SK-N-SH (cell line): Measurements from ENCODE around the gene PKP4. TPM values are rescaled to one million over a fixed set of nuclear protein-coding genes. Genes with fewer than 3 reads are reported as not detected.

Experiments used
- CTCF ChIA-PET: fragments of 300-600, 350-600 bp; formaldehyde crosslinking; extraction: SDS; loops from one replicate; lab custom pipeline; 2021; lab: Yijun Ruan, JAX
- POLR2A ChIA-PET: fragments of 350-600 bp; sonication (Branson Sonifier 250); formaldehyde crosslinking; extraction: SDS; loops from one replicate; lab custom pipeline; 2020; ENCODE audit warnings: antibody characterized with exemption, inconsistent platforms; lab: Yijun Ruan, JAX
- DNase-seq: peaks from one replicate; pipeline ENCODE4 v3.0.0; 2012
- H2AFZ ChIP-seq: fragments of 200-600 bp; sonication (generic); 2 replicates; pipeline ENCODE4 v1.8.1; 2016; ENCODE audit warnings: antibody characterized with exemption, mild to moderate bottlenecking, low read depth
- H3F3A ChIP-seq: fragments of 200-600 bp; sonication (generic); replicated peaks from 2 replicates; pipeline ENCODE3; 2016; ENCODE audit warnings: antibody characterized with exemption, mild to moderate bottlenecking; ENCODE audit not compliant: insufficient read depth
- H3K27ac ChIP-seq, 2 experiments: fragments of 200-500 bp in 1 of 2; fragments of 200-600 bp in 1 of 2; sonication (Bioruptor generic) in 1 of 2; sonication (generic), shearing (Covaris generic) in 1 of 2; 2 replicates each; pipeline versions ENCODE4 v1.5.1 to v1.6.1; 2014 to 2016; ENCODE audit warnings: low read depth in 2 of 2, inconsistent platforms in 1 of 2, low read length in 1 of 2, mild to moderate bottlenecking in 1 of 2, mixed read lengths in 1 of 2
- H3K27me3 ChIP-seq: fragments of 200-600 bp; sonication (generic), shearing (Covaris generic); 2 replicates; pipeline ENCODE4 v1.6.1; 2016; ENCODE audit warnings: mixed run types; ENCODE audit not compliant: insufficient read depth
- H3K36me3 ChIP-seq, 2 experiments: fragments of 200-500 bp in 1 of 2; fragments of 200-600 bp in 1 of 2; sonication (Bioruptor generic) in 1 of 2; sonication (generic) in 1 of 2; replicated peaks in 1 of 2; 2 replicates each; pipeline versions ENCODE3 to v1.5.1; 2014 to 2016; ENCODE audit warnings: low read length in 1 of 2, mild to moderate bottlenecking in 1 of 2; ENCODE audit not compliant: insufficient read depth in 2 of 2, control insufficient read depth in 1 of 2
- H3K4me1 ChIP-seq, 2 experiments: fragments of 200-500 bp in 1 of 2; fragments of 200-600 bp in 1 of 2; sonication (Bioruptor generic) in 1 of 2; sonication (generic), shearing (Covaris generic) in 1 of 2; 2 replicates each; pipeline versions ENCODE4 v1.5.1 to v1.6.1; 2014 to 2016; ENCODE audit warnings: low read depth in 1 of 2, low read length in 1 of 2, mixed run types in 1 of 2; ENCODE audit not compliant: insufficient read depth in 2 of 2, control insufficient read depth in 1 of 2
- H3K4me2 ChIP-seq: fragments of 200-600 bp; sonication (generic), shearing (Covaris generic); 2 replicates; pipeline ENCODE4 v1.6.1; 2017; ENCODE audit warnings: mixed run types
- H3K4me3 ChIP-seq, 2 experiments: fragments of 200-500 bp in 1 of 2; fragments of 200-600 bp in 1 of 2; sonication (Bioruptor generic) in 1 of 2; sonication (generic), shearing (Covaris generic) in 1 of 2; 2 replicates each; pipeline versions ENCODE4 v1.5.1 to v1.8.1; 2014 to 2016; ENCODE audit warnings: low read depth in 2 of 2, inconsistent platforms in 1 of 2, low read length in 1 of 2, mild to moderate bottlenecking in 1 of 2, mixed read lengths in 1 of 2, moderate library complexity in 1 of 2
- H3K79me2 ChIP-seq: fragments of 200-600 bp; sonication (generic); 2 replicates; pipeline ENCODE4 v1.8.1; 2017; ENCODE audit warnings: mild to moderate bottlenecking; ENCODE audit not compliant: insufficient read depth
- H3K9ac ChIP-seq: fragments of 200-600 bp; sonication (generic); 2 replicates; pipeline ENCODE4 v1.6.1; 2017; ENCODE audit warnings: mixed run types
- H3K9me2 ChIP-seq: fragments of 200-600 bp; sonication (generic); 2 replicates; pipeline ENCODE4 v1.6.1; 2017; ENCODE audit warnings: mixed run types
- H3K9me3 ChIP-seq: fragments of 200-600 bp; sonication (generic); 2 replicates; pipeline ENCODE4 v1.6.1; 2017; ENCODE audit warnings: mixed run types, mild to moderate bottlenecking, moderate library complexity
- H4K20me1 ChIP-seq: fragments of 200-600 bp; sonication (generic); 2 replicates; pipeline ENCODE4 v1.6.1; 2017; ENCODE audit warnings: mild to moderate bottlenecking, mixed run types; ENCODE audit not compliant: insufficient read depth
- CTCF ChIP-seq: fragments of 200-600 bp; sonication (generic); IDR thresholded peaks from 2 replicates; pipeline ENCODE4 v1.6.1; 2017; ENCODE audit warnings: antibody characterized with exemption, mild to moderate bottlenecking, moderate library complexity
- EZH2phosphoT487 ChIP-seq: fragments of 200-600 bp; sonication (generic); IDR thresholded peaks from 2 replicates; pipeline ENCODE4 v1.6.1; 2017; ENCODE audit warnings: low read depth, mixed run types, mild to moderate bottlenecking, antibody characterized with exemption, moderate library complexity, borderline replicate concordance
- FOSL2 ChIP-seq: IDR thresholded peaks from 2 replicates; pipeline ENCODE4 v1.4.0; 2012; ENCODE audit warnings: low read depth, mild to moderate bottlenecking, moderate library complexity, borderline replicate concordance
- FOXJ3 ChIP-seq: sonication (generic); formaldehyde crosslinking; IDR thresholded peaks from 2 replicates; pipeline ENCODE4 v1.5.1; 2020; ENCODE audit warnings: mild to moderate bottlenecking, missing genetic modification reagents
- FOXM1 ChIP-seq: IDR thresholded peaks from 2 replicates; pipeline ENCODE4 v1.4.0; 2012; ENCODE audit warnings: low read depth, mild to moderate bottlenecking
- GABPA ChIP-seq: IDR thresholded peaks from 2 replicates; pipeline ENCODE4 v1.4.0; 2012; ENCODE audit warnings: low read depth, mild to moderate bottlenecking
- IRF3 ChIP-seq: fragments of 150-350 bp; IDR thresholded peaks from 2 replicates; pipeline ENCODE4 v1.6.1; 2016; ENCODE audit warnings: mild to moderate bottlenecking, low read depth, low read length
- JUND ChIP-seq: IDR thresholded peaks from 2 replicates; pipeline ENCODE4 v1.4.0; 2012
- MAX ChIP-seq: IDR thresholded peaks from 2 replicates; pipeline ENCODE4 v1.4.0; 2012; ENCODE audit warnings: low read depth
- MEF2A ChIP-seq: IDR thresholded peaks from 2 replicates; pipeline ENCODE4 v1.4.0; 2012; ENCODE audit warnings: low read depth, borderline replicate concordance
- MXI1 ChIP-seq: IDR thresholded peaks from 2 replicates; pipeline ENCODE4 v1.6.1; 2012; ENCODE audit warnings: mild to moderate bottlenecking, low read depth, low read length, improper control_type of control experiment
- NRF1 ChIP-seq: IDR thresholded peaks from 2 replicates; pipeline ENCODE4 v1.6.1; 2012; ENCODE audit warnings: low read depth, mild to moderate bottlenecking, low read length
- RAD21 ChIP-seq: IDR thresholded peaks from 2 replicates; pipeline ENCODE4 v1.6.1; 2012; ENCODE audit warnings: mild to moderate bottlenecking, low read length
- RFX5 ChIP-seq: IDR thresholded peaks from 2 replicates; pipeline ENCODE4 v1.6.1; 2012; ENCODE audit warnings: mild to moderate bottlenecking, improper control_type of control experiment, low read length
- SMC3 ChIP-seq: IDR thresholded peaks from 2 replicates; pipeline ENCODE4 v1.6.1; 2012; ENCODE audit warnings: low read depth, low read length, improper control_type of control experiment
- TAF1 ChIP-seq: IDR thresholded peaks from 2 replicates; pipeline ENCODE4 v1.6.1; 2012; ENCODE audit warnings: low read depth, mild to moderate bottlenecking, low read length, moderate library complexity, borderline replicate concordance
- TEAD4 ChIP-seq: IDR thresholded peaks from 2 replicates; pipeline ENCODE4 v1.4.0; 2012; ENCODE audit warnings: mild to moderate bottlenecking, borderline replicate concordance; ENCODE audit not compliant: insufficient read depth
- USF1 ChIP-seq: IDR thresholded peaks from 2 replicates; pipeline ENCODE4 v1.4.0; 2012; ENCODE audit warnings: low read depth, borderline replicate concordance
- USF2 ChIP-seq: fragments of 150-350 bp; IDR thresholded peaks from 2 replicates; pipeline ENCODE4 v1.6.1; 2017; ENCODE audit warnings: antibody characterized with exemption, low read length, low read depth, borderline replicate concordance
- YY1 ChIP-seq: IDR thresholded peaks from 2 replicates; pipeline ENCODE4 v1.4.0; 2012; ENCODE audit warnings: low read depth, mild to moderate bottlenecking
- ZBTB33 ChIP-seq: IDR thresholded peaks from 2 replicates; pipeline ENCODE4 v1.4.0; 2012; ENCODE audit warnings: low read depth, borderline replicate concordance
- WGBS: methylation state at CpG from one replicate; pipeline ENCODE4 v1.1.6; 2017; ENCODE audit warnings: low lambda C conversion rate; 5-methylcytosine and 5-hydroxymethylcytosine counted together
- polyA plus RNA-seq, 3 experiments: library from polyadenylated mRNA; depleted of rRNA; stranded (reverse); fragments of >200 nt; gene quantifications; 2 replicates each; pipeline ENCODE4 v1.2.3, GENCODE V29; 2012

The PKP4 gene
- polyA plus RNA-seq, 1 of the 3 experiments (the other 2 are of a cell fraction): 10.9 TPM

GRCh38 chr2:158681816-158682215 is 225.1 kb downstream of the PKP4 start:
- ChIA-PET POLR2A (no interaction called here), CTCF (no interaction called here)
- no peaks in the 10 kb centered on the region for H3K9me2 ChIP-seq
- H3K9ac ChIP-seq: no peak overlapping the region
- H3K4me2 ChIP-seq: no peak overlapping the region
- H3K9me3 ChIP-seq: no peaks in the 10 kb centered on the region
- no peaks in the 10 kb centered on the region for H4K20me1 ChIP-seq
- no peaks in the 10 kb centered on the region for H3K27me3 ChIP-seq
- 50% methylated on average over 2 of the region's 2 CpGs for WGBS
- peaks cover 0 to 6% of the 10 kb centered on the region in 2 experiments; a peak in 1 of 4 replicates for H3K4me1 ChIP-seq
- no peaks in the 10 kb centered on the region for H3K79me2 ChIP-seq
- H3F3A ChIP-seq: no peaks in the 10 kb centered on the region
- no peak overlapping the region for H2AFZ ChIP-seq
- no peak for DNase-seq
- H3K27ac ChIP-seq: no peak overlapping the region
- TF ChIP-seq SMC3 (no peak), JUND (no peak), MEF2A (no peak), GABPA (no peak), FOXM1 (no peak)
- no peak overlapping the region for H3K4me3 ChIP-seq
- peaks cover 17 to 27% of the 10 kb centered on the region in 2 experiments for H3K36me3 ChIP-seq

GRCh38 chr2:158685646-158686045 is 228.9 kb downstream of the PKP4 start:
- DNase-seq: no peak
- no peaks in the 10 kb centered on the region for H3F3A ChIP-seq
- H2AFZ ChIP-seq: no peak overlapping the region
- H3K27me3 ChIP-seq: no peaks in the 10 kb centered on the region
- 64% methylated on average over 3 of the region's 3 CpGs for WGBS
- H4K20me1 ChIP-seq: no peaks in the 10 kb centered on the region
- H3K9ac ChIP-seq: no peak overlapping the region
- no peaks in the 10 kb centered on the region for H3K9me2 ChIP-seq
- no peak overlapping the region for H3K4me3 ChIP-seq
- no peak for TF ChIP-seq MEF2A
- no peak for TF ChIP-seq USF2
- TF ChIP-seq FOSL2: no peak
- TF ChIP-seq ZBTB33: no peak
- no peak for TF ChIP-seq SMC3
- no peak for TF ChIP-seq GABPA
- no peak for TF ChIP-seq RAD21
- TF ChIP-seq NRF1: no peak
- no peak for TF ChIP-seq IRF3
- no peak for TF ChIP-seq MAX
- no peak for TF ChIP-seq EZH2phosphoT487
- no peak for TF ChIP-seq FOXJ3 (CRISPR knock-in tag)
- TF ChIP-seq TAF1: no peak
- TF ChIP-seq YY1: no peak
- TF ChIP-seq USF1: no peak
- no peak for TF ChIP-seq TEAD4
- no peak for TF ChIP-seq MXI1
- no peak for TF ChIP-seq CTCF
- TF ChIP-seq RFX5: no peak
- peaks cover 4 to 5% of the 10 kb centered on the region in 2 experiments for H3K36me3 ChIP-seq
- no peaks in the 10 kb centered on the region for H3K79me2 ChIP-seq
- no peak overlapping the region for H3K4me2 ChIP-seq
- POLR2A ChIA-PET: no interaction called here
- H3K9me3 ChIP-seq: no peaks in the 10 kb centered on the region
- H3K27ac ChIP-seq: no peak overlapping the region
- H3K4me1 ChIP-seq: peaks cover 0 to 6% of the 10 kb centered on the region in 2 experiments; a peak in 1 of 4 replicates
- CTCF ChIA-PET: interaction anchor here (0.9 to 3.6 kb wide), 2 partner anchors 38 to 69 kb away, joined by 4 to 13 read pairs; no protein-coding TSS in a partner anchor
